Ovary (tissue), 9 donors: ENCODE measurements around the gene ATP8B3. TPM values are rescaled to one million over a fixed set of nuclear protein-coding genes. Genes with fewer than 3 reads are reported as not detected.

Source experiments
- DNase-seq, 5 donors: peaks; one replicate each; pipeline ENCODE4 v3.0.0-alpha.2; 2019 to 2020
- H3K27ac ChIP-seq, 2 donors: fragments of 200-600 bp; one replicate each; pipeline versions ENCODE4 v1.5.1 to v1.8.0; 2019 to 2022
- H3K27me3 ChIP-seq: fragments of 200-600 bp; one replicate; pipeline ENCODE4 v1.8.0; 2022
- H3K36me3 ChIP-seq: fragments of 200-600 bp; sonication (generic); one replicate; pipeline ENCODE4 v1.5.1; 2019
- H3K4me1 ChIP-seq: one replicate; pipeline ENCODE4 v1.8.1; 2013; ENCODE audit warnings: mild to moderate bottlenecking, moderate library complexity; ENCODE audit not compliant: insufficient read depth
- H3K4me3 ChIP-seq: fragments of 200-600 bp; sonication (generic); one replicate; pipeline ENCODE4 v1.5.1; 2017
- H3K9me3 ChIP-seq, 2 donors: fragments of 200-600 bp in 1 of 2; sonication (generic) in 1 of 2; one replicate each; pipeline versions ENCODE4 v1.5.1 to v1.8.1; 2013 to 2019; ENCODE audit warnings: mild to moderate bottlenecking in 1 of 2, moderate library complexity in 1 of 2
- EP300 ChIP-seq: sonication (generic); formaldehyde crosslinking; IDR thresholded peaks from one replicate; pipeline ENCODE4 v1.6.1; 2017; ENCODE audit warnings: antibody characterized with exemption
- POLR2A ChIP-seq: fragments of 450-650 bp; IDR thresholded peaks from one replicate; pipeline ENCODE4 v1.6.1; 2017; ENCODE audit warnings: antibody characterized with exemption, mild to moderate bottlenecking, moderate library complexity
- WGBS, 3 donors: extraction: QIAGEN DNeasy Blood & Tissue Kit in 1 of 3; methylation state at CpG; one replicate each; pipeline versions ENCODE4 v1.1.5 to v1.1.7; 2013 to 2017; 5-methylcytosine and 5-hydroxymethylcytosine counted together
- intact Hi-C, 4 donors: fragments of 100-400 bp; cut with DNase I; formaldehyde crosslinking; loops; one replicate each; pipeline versions ENCODE4 v1.11.0 to v1.15.1; 2022 to 2023
- polyA plus RNA-seq, 2 donors: library from polyadenylated mRNA; stranded (reverse); fragments of 200-250 nt in 1 of 2; fragments of 350-450 nt in 1 of 2; fragmentation: Illumina TruSeq in 1 of 2; extraction: RNeasy Lipid Tissue Mini Kit (QIAGEN cat#74804) in 1 of 2; gene quantifications; one replicate each; pipeline ENCODE4 v1.2.3, GENCODE V29; 2013 to 2014
- total RNA-seq, 7 donors: library from RNA; depleted of rRNA in 2 of 7; stranded (reverse); fragments of >200 nt in 2 of 7; fragmentation: NEBNext Ultra II Directional in 3 of 7; extraction: Animal tissue kit (Norgen Biotek cat#: 25700) in 3 of 7; gene quantifications; one replicate each; pipeline versions ENCODE4 v1.1.0 to v1.2.4, GENCODE V29; 2016 to 2023
- TF ChIP-seq, protein P1 (sequence below), 3 donors: fragments of 450-650 bp in 2 of 3; fragments of 200-600 bp in 1 of 3; IDR thresholded peaks; one replicate each; pipeline versions ENCODE4 v1.5.1 to v1.8.0; 2016 to 2022; ENCODE audit warnings: antibody characterized with exemption in 3 of 3, mild to moderate bottlenecking in 1 of 3
- donor health status: DM: no; HTN: no; CAD: no; lungs with moderate emphysema.
- donor health status: DM: no; HTN: no; CAD: no.
- donor health status: Bipolar disorder and iron deficiency.
- donor health status: DM: yes; HTN: yes; CAD: no.
- donor health status: DM: no; HTN: no; CAD: no.
- donor health status: DM: yes; HTN: yes; CAD: no.

Gene ATP8B3
- total and polyA plus RNA-seq, 9 donors, result 0.72 to 3.2 (median 1.5) TPM

GRCh38 chr19:1807030-1807694, 4.9 kb downstream of the ATP8B3 start:
- Histone ChIP-seq H3K27ac (no peak overlapping the region), H3K9me3 (no peaks in the 10 kb centered on the region), H3K36me3 (no peaks in the 10 kb centered on the region), H3K27me3 (no peaks in the 10 kb centered on the region), H3K4me1 (no peaks in the 10 kb centered on the region), H3K4me3 (no peak overlapping the region)
- no peak for TF ChIP-seq EP300
- TF ChIP-seq, protein P1, sequence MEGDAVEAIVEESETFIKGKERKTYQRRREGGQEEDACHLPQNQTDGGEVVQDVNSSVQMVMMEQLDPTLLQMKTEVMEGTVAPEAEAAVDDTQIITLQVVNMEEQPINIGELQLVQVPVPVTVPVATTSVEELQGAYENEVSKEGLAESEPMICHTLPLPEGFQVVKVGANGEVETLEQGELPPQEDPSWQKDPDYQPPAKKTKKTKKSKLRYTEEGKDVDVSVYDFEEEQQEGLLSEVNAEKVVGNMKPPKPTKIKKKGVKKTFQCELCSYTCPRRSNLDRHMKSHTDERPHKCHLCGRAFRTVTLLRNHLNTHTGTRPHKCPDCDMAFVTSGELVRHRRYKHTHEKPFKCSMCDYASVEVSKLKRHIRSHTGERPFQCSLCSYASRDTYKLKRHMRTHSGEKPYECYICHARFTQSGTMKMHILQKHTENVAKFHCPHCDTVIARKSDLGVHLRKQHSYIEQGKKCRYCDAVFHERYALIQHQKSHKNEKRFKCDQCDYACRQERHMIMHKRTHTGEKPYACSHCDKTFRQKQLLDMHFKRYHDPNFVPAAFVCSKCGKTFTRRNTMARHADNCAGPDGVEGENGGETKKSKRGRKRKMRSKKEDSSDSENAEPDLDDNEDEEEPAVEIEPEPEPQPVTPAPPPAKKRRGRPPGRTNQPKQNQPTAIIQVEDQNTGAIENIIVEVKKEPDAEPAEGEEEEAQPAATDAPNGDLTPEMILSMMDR (IDR thresholded peaks at IDR 0.05), result no peak
- no peak for TF ChIP-seq POLR2A
- WGBS, 3 donors, result 36 to 56% (median 55%) methylated on average over 28 of the region's 28 CpGs
- DNase-seq, result peak in 1 of 5 donors; percentile 38
- intact Hi-C loops, result no loop called here

DNA sequence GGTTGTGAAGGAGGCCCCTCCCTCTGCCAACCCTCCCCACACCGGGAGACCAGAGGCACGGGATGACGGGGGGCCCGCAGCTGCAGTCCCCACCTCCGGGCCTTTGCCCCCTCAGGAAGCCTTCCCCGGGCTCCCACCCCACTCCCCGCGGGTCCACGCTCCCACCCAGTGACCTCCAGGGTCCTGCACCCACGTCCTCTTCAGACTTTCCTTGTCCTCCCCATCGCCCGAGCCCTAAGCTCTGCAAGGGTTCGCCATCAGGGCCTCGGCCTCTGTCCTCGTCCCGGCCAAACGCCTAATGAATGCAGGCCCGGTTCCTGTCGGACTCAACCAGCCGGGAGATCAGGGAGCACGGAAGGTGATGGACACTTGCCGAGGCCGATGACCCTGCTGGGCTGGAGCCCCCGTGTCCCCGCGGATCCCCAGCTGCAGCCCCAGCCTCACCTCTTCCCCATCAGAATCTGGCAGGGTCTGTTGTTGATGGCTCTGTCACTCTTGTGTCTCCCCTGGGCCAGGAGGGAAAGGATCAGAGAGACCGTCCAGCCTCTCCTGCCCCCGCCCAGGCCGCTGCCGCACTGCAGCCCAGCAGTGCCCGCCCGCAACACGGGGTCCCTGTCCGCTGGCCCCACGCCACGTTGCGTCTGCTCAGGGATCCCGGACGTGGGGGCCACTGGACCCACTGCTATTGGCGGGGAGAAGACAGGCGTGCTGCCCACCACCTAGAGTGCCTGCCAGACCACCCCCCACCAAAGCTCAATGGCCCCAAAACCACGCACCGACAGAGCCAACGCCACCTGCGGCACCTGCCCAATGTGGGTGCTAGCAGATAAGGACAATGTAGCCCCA, 5.7 kb downstream of the ATP8B3 start:
- Histone ChIP-seq H3K4me3 (no peak overlapping the region), H3K27ac (no peak overlapping the region), H3K36me3 (no peaks in the 10 kb centered on the region), H3K9me3 (no peaks in the 10 kb centered on the region), H3K27me3 (no peaks in the 10 kb centered on the region), H3K4me1 (no peaks in the 10 kb centered on the region)
- 77 to 81% (median 79%) methylated on average over 43 to 45 of the region's 45 CpGs for WGBS, 3 donors
- TF ChIP-seq, protein P1 (IDR thresholded peaks at IDR 0.05), result no peak
- TF ChIP-seq POLR2A, result no peak
- TF ChIP-seq EP300, result no peak
- intact Hi-C loops, result no loop called here
- no peak for DNase-seq

GRCh38 chr19:1805401-1806183, 6.5 kb downstream of the ATP8B3 start:
- no peak for DNase-seq
- Histone ChIP-seq H3K4me3 (no peak overlapping the region), H3K27me3 (no peaks in the 10 kb centered on the region), H3K27ac (no peak overlapping the region), H3K9me3 (no peaks in the 10 kb centered on the region), H3K4me1 (no peaks in the 10 kb centered on the region), H3K36me3 (no peaks in the 10 kb centered on the region)
- 83 to 91% (median 86%) methylated on average over 18 to 24 of the region's 24 CpGs for WGBS, 3 donors
- intact Hi-C loops, result no loop called here
- no peak for TF ChIP-seq POLR2A
- no peak for TF ChIP-seq EP300
- TF ChIP-seq, protein P1 (IDR thresholded peaks at IDR 0.05), result no peak

DNA sequence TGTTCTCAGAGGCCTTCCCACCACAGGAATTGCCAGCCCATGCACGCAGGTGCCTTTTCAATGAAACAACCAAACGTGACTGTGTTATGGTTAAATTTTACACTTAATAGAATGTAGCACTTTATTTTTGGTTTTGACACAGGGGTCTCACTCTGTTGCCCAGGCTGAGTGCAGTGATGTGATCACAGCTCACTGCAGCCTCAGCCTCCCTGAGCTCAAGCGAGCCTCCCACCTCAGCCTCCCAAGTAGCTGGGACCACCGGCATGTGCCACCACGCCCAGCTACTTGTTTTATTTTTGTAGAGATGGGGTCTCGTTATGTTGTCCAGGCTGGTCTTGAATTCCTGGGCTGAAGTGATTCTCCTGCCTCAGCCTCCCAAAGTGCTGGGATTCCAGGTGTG, 7.2 kb downstream of the ATP8B3 start:
- Histone ChIP-seq H3K4me1 (no peaks in the 10 kb centered on the region), H3K27me3 (no peaks in the 10 kb centered on the region), H3K9me3 (no peaks in the 10 kb centered on the region), H3K4me3 (no peak overlapping the region), H3K27ac (no peak overlapping the region), H3K36me3 (no peaks in the 10 kb centered on the region)
- WGBS, 3 donors, result 90 to 94% (median 90%) methylated on average over 6 of the region's 6 CpGs
- TF ChIP-seq, protein P1 (IDR thresholded peaks at IDR 0.05), result no peak
- TF ChIP-seq EP300, result no peak
- no peak for TF ChIP-seq POLR2A
- no peak for DNase-seq
- intact Hi-C loops, result no loop called here
